ENCODE data around the gene ANK2.
"Not testable (repeated sequence)": the region's sequence is repeated elsewhere in the genome, so short reads cannot be mapped to it uniquely, and the experiment has no call there.

The ANK2 gene

GRCh38 chr4:113209652-113210320 lies 160.3 kb downstream of the ANK2 start:
- no peak for DNase-seq (ENCODE audit: low spot score)

- no peak for DNase-seq (ENCODE audit: low spot score)
These were observed 163.2 kb downstream of the ANK2 start for GRCh38 chr4:113212613-113213012.

- no peak for DNase-seq (ENCODE audit: low spot score)
These were observed 172.5 kb downstream of the ANK2 start for GRCh38 chr4:113221990-113222389.

GRCh38 chr4:113222471-113222870 lies 173.0 kb downstream of the ANK2 start:
- no peak for DNase-seq (ENCODE audit: low spot score)

- no peak for DNase-seq (ENCODE audit: low spot score)
These were observed 173.5 kb downstream of the ANK2 start for GRCh38 chr4:113223001-113223400.

- DNase-seq (ENCODE audit: low spot score): no peak
These were observed 182.7 kb downstream of the ANK2 start for GRCh38 chr4:113232194-113232593.

- DNase-seq (ENCODE audit: low spot score): no peak
These were observed 187.5 kb downstream of the ANK2 start for GRCh38 chr4:113236916-113237315.

- no peak for DNase-seq (ENCODE audit: low spot score)
These were observed 193.9 kb downstream of the ANK2 start for GRCh38 chr4:113243312-113243711.

- not testable (repeated sequence) for DNase-seq (ENCODE audit: low spot score)
These were observed 195.3 kb downstream of the ANK2 start for GRCh38 chr4:113244747-113245146.

- DNase-seq (ENCODE audit: low spot score): no peak
These were observed 198.9 kb downstream of the ANK2 start for GRCh38 chr4:113248320-113248719.

GRCh38 chr4:113255628-113256027 lies 206.2 kb downstream of the ANK2 start:
- no peak for DNase-seq (ENCODE audit: low spot score)

GRCh38 chr4:113256946-113257345 lies 207.5 kb downstream of the ANK2 start:
- DNase-seq (ENCODE audit: low spot score): no peak

GRCh38 chr4:113260688-113261087 lies 211.2 kb downstream of the ANK2 start:
- DNase-seq (ENCODE audit: low spot score): peak; percentile 25

- no peak for DNase-seq (ENCODE audit: low spot score)
These were observed 213.8 kb downstream of the ANK2 start for GRCh38 chr4:113263274-113263673.

- no peak for DNase-seq (ENCODE audit: low spot score)
These were observed 221.3 kb downstream of the ANK2 start for GRCh38 chr4:113270520-113271319.

GRCh38 chr4:113272523-113272922 lies 223.1 kb downstream of the ANK2 start:
- no peak for DNase-seq (ENCODE audit: low spot score)

- no peak for DNase-seq (ENCODE audit: low spot score)
These were observed 224.3 kb downstream of the ANK2 start for GRCh38 chr4:113273721-113274220.

GRCh38 chr4:113276464-113277170 lies 227.2 kb downstream of the ANK2 start:
- DNase-seq (ENCODE audit: low spot score): no peak

- peak; percentile 63 for DNase-seq (ENCODE audit: low spot score)
These were observed 229.0 kb downstream of the ANK2 start for GRCh38 chr4:113278324-113278934.

- DNase-seq (ENCODE audit: low spot score): no peak
These were observed 236.0 kb downstream of the ANK2 start for GRCh38 chr4:113285501-113285900.

- no peak for DNase-seq (ENCODE audit: low spot score)
These were observed 238.8 kb downstream of the ANK2 start for GRCh38 chr4:113288257-113288656.

- no peak for DNase-seq (ENCODE audit: low spot score)
These were observed 239.2 kb downstream of the ANK2 start for GRCh38 chr4:113288696-113289095.

All from kidney capillary endothelial cell (primary cell).